Activated CD4-positive, CD25-positive, alpha-beta regulatory T cell (primary cell): ENCODE measurements around the gene SLC22A3.

Experiments
- DNase-seq, 4 experiments: peaks; one replicate each; lab custom pipeline; 2025; lab: John Stamatoyannopoulos, UW

Gene SLC22A3

GRCh38 chr6:160417550-160417949, 69.4 kb downstream of the SLC22A3 start:
- no peak for DNase-seq

- DNase-seq: no peak
Observed at GRCh38 chr6:160418370-160418769, 70.2 kb downstream of the SLC22A3 start.

- DNase-seq: no peak
Observed at GRCh38 chr6:160419488-160419887, 71.3 kb downstream of the SLC22A3 start.

- no peak for DNase-seq
Observed at GRCh38 chr6:160420253-160420968, 72.2 kb downstream of the SLC22A3 start.

GRCh38 chr6:160420969-160421556, 72.9 kb downstream of the SLC22A3 start:
- DNase-seq: no peak

GRCh38 chr6:160421854-160422253, 73.7 kb downstream of the SLC22A3 start:
- DNase-seq: no peak

- DNase-seq: no peak
Observed at GRCh38 chr6:160424256-160424655, 76.1 kb downstream of the SLC22A3 start.

GRCh38 chr6:160426136-160426535, 78.0 kb downstream of the SLC22A3 start:
- DNase-seq: no peak

GRCh38 chr6:160427312-160428068, 79.3 kb downstream of the SLC22A3 start:
- DNase-seq: no peak

- DNase-seq: no peak
Observed at GRCh38 chr6:160428069-160428430, 79.9 kb downstream of the SLC22A3 start.

GRCh38 chr6:160428818-160429619, 80.8 kb downstream of the SLC22A3 start:
- no peak for DNase-seq

- no peak for DNase-seq
Observed at GRCh38 chr6:160429620-160429895, 81.4 kb downstream of the SLC22A3 start.

GRCh38 chr6:160430203-160430602, 82.0 kb downstream of the SLC22A3 start:
- DNase-seq: no peak

GRCh38 chr6:160430751-160431150, 82.6 kb downstream of the SLC22A3 start:
- no peak for DNase-seq

GRCh38 chr6:160431226-160431625, 83.0 kb downstream of the SLC22A3 start:
- DNase-seq: no peak

GRCh38 chr6:160431791-160432404, 83.7 kb downstream of the SLC22A3 start:
- DNase-seq: no peak

GRCh38 chr6:160435935-160436334, 87.8 kb downstream of the SLC22A3 start:
- no peak for DNase-seq

GRCh38 chr6:160437154-160437553, 89.0 kb downstream of the SLC22A3 start:
- DNase-seq: no peak

GRCh38 chr6:160437775-160438174, 89.6 kb downstream of the SLC22A3 start:
- DNase-seq: no peak

- DNase-seq: no peak
Observed at GRCh38 chr6:160438481-160438880, 90.3 kb downstream of the SLC22A3 start.

GRCh38 chr6:160439751-160440150, 91.6 kb downstream of the SLC22A3 start:
- no peak for DNase-seq

GRCh38 chr6:160442151-160442550, 94.0 kb downstream of the SLC22A3 start:
- no peak for DNase-seq
